Measurements from ENCODE around the gene MTARC1. TPM values are rescaled to one million over a fixed set of nuclear protein-coding genes. Genes with fewer than 3 reads are reported as not detected.
A peak's percentile ranks its signal among the peaks of the same experiment; 100 is the strongest.

Gene MTARC1
- total and polyA plus RNA-seq, 2 of the 4 experiments (the other 2 are of a cell fraction), result 0.18 to 0.55 TPM

DNA sequence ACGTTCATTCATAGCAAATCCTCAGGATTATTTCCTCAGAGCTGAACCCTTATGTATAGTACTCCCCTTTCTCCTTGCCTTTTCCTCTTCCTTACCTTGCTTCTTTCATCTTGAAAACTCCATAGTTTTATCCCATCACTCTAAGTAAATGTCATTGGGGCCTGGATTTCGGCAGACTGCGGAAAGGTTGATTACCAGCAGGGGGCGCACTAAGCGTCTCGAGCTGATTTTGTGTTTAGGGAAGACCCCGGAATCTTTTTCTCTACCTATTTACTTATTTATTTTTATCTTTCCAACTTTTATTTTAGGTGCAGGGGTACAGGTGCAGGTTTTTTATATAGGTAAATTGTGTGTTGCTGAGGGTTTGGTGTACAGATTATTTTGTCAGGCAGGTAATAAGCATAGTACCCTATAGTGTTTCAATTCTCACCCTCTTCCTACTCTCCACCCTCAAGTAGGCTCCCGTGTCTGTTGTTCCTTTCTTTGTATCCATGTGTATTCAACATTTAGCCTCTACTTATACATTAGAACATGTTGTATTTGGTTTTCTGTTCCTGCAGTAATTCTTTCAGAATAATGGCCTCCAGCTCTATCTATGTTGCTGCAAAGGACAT is 11.4 kb upstream of the MTARC1 start:
- ChIA-PET CTCF (interaction anchor here (0.6 to 3.0 kb wide), 7 partner anchors 11 to 588 kb away, joined by 3 to 19 read pairs (median 6); partner anchors contain the start of genes MTARC1 and MTARC2), POLR2A (ENCODE audit: unreplicated experiment) (no interaction called here)
- H4K8ac ChIP-seq (ENCODE audit: low read depth in 2 of 2, low read length in 2 of 2), result no peak overlapping the region
- H3K4me1 ChIP-seq (ENCODE audit: control insufficient read depth, insufficient read depth, low read length), result no peaks in the 10 kb centered on the region
- no TSS peak for BruUV-seq (replicated peaks)
- in situ Hi-C loops (cut with MboI; ENCODE audit: low sequenced_read_pairs) (loop anchor here (5.0 to 10.0 kb wide), 2 partner anchors 88 to 481 kb away; no protein-coding TSS in a partner anchor), dilution Hi-C loops (cut with HindIII; ENCODE audit: low sequenced_read_pairs, unreplicated experiment) (no loop called here), intact Hi-C loops (cut with micrococcal nuclease) (loop anchor here (1.0 to 10.0 kb wide), 4 partner anchors 251 to 938 kb away; partner anchors contain the start of gene MARK1)
- DNase-seq (no peak), ATAC-seq (ENCODE audit: low read depth) (peak; percentile 45; the same call in 1 of the 2 replicates)
- H3K79me1 ChIP-seq (ENCODE audit: low read depth in 1 of 2, low read length in 2 of 2), result no peaks in the 10 kb centered on the region
- TF ChIP-seq CTCF (conservative IDR thresholded peaks at IDR 0.05; ENCODE audit: low read depth, low read length) (peak; percentile 62), SMC3 (IDR thresholded peaks at IDR 0.05; ENCODE audit: low read depth, low read length) (peak; percentile 29), NFE2L2 (IDR thresholded peaks at IDR 0.05; ENCODE audit: low read depth, low read length) (no peak)
- H3K23ac ChIP-seq (ENCODE audit: low read depth, low read length), result no peak overlapping the region
- H3K9me1 ChIP-seq (ENCODE audit: insufficient read depth, low read length), result no peaks in the 10 kb centered on the region
- H2BK5ac ChIP-seq (ENCODE audit: low read depth, low read length, poor library complexity, severe bottlenecking), result no peak overlapping the region
- H4K20me1 ChIP-seq (ENCODE audit: insufficient read depth, low read length), result 0 out of 2 replicates have a peak, but pooled peaks cover 3% of the 10 kb centered on the region
- no peak overlapping the region for H3K4me2 ChIP-seq (ENCODE audit: low read depth, low read length)
- H3K4me3 ChIP-seq (ENCODE audit: insufficient read depth, low read depth, low read length), result no peak overlapping the region
- no peak overlapping the region for H2AK9ac ChIP-seq (replicated peaks; ENCODE audit: low read depth, low read length, poor library complexity)
- H3K9ac ChIP-seq (ENCODE audit: low read depth, low read length), result no peak overlapping the region
- H4K5ac ChIP-seq (ENCODE audit: low read depth, low read length), result no peak overlapping the region
- H3K27me3 ChIP-seq (ENCODE audit: control insufficient read depth, insufficient read depth, low read length), result no peaks in the 10 kb centered on the region
- no peak overlapping the region for H3K14ac ChIP-seq (replicated peaks; ENCODE audit: low read depth, low read length)
- no peak overlapping the region for H2AFZ ChIP-seq (replicated peaks; ENCODE audit: low read length, poor library complexity)
- H2AK5ac ChIP-seq (ENCODE audit: low read depth, low read length), result no peak overlapping the region
- no peak overlapping the region for H2BK15ac ChIP-seq (ENCODE audit: low read depth, low read length)
- H3K4ac ChIP-seq (ENCODE audit: low read depth, low read length), result no peak overlapping the region
- no peak overlapping the region for H2BK20ac ChIP-seq (ENCODE audit: low read depth, low read length)
- no peaks in the 10 kb centered on the region for H3K9me3 ChIP-seq (ENCODE audit: control insufficient read depth, insufficient read depth, low read length)
- no peak overlapping the region for H2BK120ac ChIP-seq (ENCODE audit: low read depth, low read length)
- no peak overlapping the region for H4K91ac ChIP-seq (ENCODE audit: insufficient read depth, low read depth, low read length)
- no peak overlapping the region for H3K56ac ChIP-seq (ENCODE audit: extremely low read depth, insufficient read depth, low read length)
- H3K27ac ChIP-seq (ENCODE audit: insufficient read depth, low read length), result no peak overlapping the region
- no peak overlapping the region for H3K18ac ChIP-seq (ENCODE audit: low read depth, low read length)
- WGBS, 2 experiments (ENCODE audit: extremely low coverage in 2 of 2, insufficient read length in 1 of 2), result no CpG with 5 or more reads among the region's 8 CpGs
- peaks cover under 1% of the 10 kb centered on the region; the same call in 1 of the 2 replicates for H3K36me3 ChIP-seq (ENCODE audit: control insufficient read depth, insufficient read depth, low read length)

All from IMR-90 (cell line).